HCT116 (cell line): ENCODE data around the gene KPNA2. TPM values are rescaled to one million over a fixed set of nuclear protein-coding genes. Genes with fewer than 3 reads are reported as not detected.
A peak's percentile ranks its signal among the peaks of the same experiment; 100 is the strongest.

Source experiments
- ATAC-seq: fragments of 200-7000 bp; cut with Tn5 transposase; 2 replicates; pipeline ENCODE4 v1.9.1; 2020; ENCODE audit warnings: mild to moderate bottlenecking, moderate library complexity
- BruUV-seq: library from RNA; stranded (reverse); fragments of 400-500 nt; replicated peaks from 2 replicates; lab custom pipeline; 2021; lab: Mats Ljungman, UMichigan
- CTCF ChIA-PET: fragments of 300-600 bp; sonication (Branson Sonifier 250); formaldehyde crosslinking; loops from one replicate; lab custom pipeline; 2021; ENCODE audit warnings: antibody characterized with exemption; lab: Charles Lee
- POLR2A ChIA-PET: fragments of 300-600, 350-600 bp; sonication (Branson Sonifier 250); formaldehyde crosslinking; loops from one replicate; lab custom pipeline; 2021; ENCODE audit warnings: antibody characterized with exemption; lab: Charles Lee
- RAD21 ChIA-PET, 2 experiments: fragments of 300-600 bp; sonication (Branson Sonifier 250); formaldehyde crosslinking; loops; one replicate each; lab custom pipeline; 2023; ENCODE audit warnings: low total read pairs in 2 of 2; ENCODE audit not compliant: uncharacterized antibody in 2 of 2, unreplicated experiment in 2 of 2, low non-redundant PET in 1 of 2; lab: Charles Lee
- DNase-seq: peaks from one replicate; pipeline ENCODE4 v3.0.0-alpha.2; 2010; ENCODE audit warnings: low read depth, low spot score
- H2AFZ ChIP-seq: fragments of 200-600 bp; shearing (Covaris generic), sonication (generic); 2 replicates; pipeline ENCODE4 v1.6.1; 2017; ENCODE audit warnings: low read depth, mixed run types, mixed read lengths, antibody characterized with exemption, low read length; ENCODE audit not compliant: poor library complexity, severe bottlenecking
- H3K27ac ChIP-seq: 2 replicates; pipeline ENCODE4 v1.5.1; 2012; ENCODE audit warnings: low read depth, low read length
- H3K27me3 ChIP-seq: fragments of 200-600 bp; sonication (generic); 2 replicates; pipeline ENCODE4 v1.6.1; 2016; ENCODE audit warnings: mixed run types, low read length, mixed read lengths; ENCODE audit not compliant: insufficient read depth
- H3K36me3 ChIP-seq, 2 experiments: fragments of 200-500 bp in 1 of 2; fragments of 200-600 bp in 1 of 2; sonication (Bioruptor generic) in 1 of 2; sonication (generic) in 1 of 2; 2 replicates each; pipeline versions ENCODE4 v1.5.1 to v1.6.1; 2014 to 2016; ENCODE audit warnings: low read length in 2 of 2, inconsistent platforms in 1 of 2, mixed read lengths in 1 of 2, mixed run types in 1 of 2; ENCODE audit not compliant: insufficient read depth in 2 of 2, control insufficient read depth in 1 of 2
- H3K4me1 ChIP-seq, 2 experiments: fragments of 200-600 bp in 1 of 2; sonication (generic) in 1 of 2; 2 replicates each; pipeline versions ENCODE4 v1.5.1 to v1.6.1; 2012 to 2017; ENCODE audit warnings: low read length in 2 of 2, inconsistent platforms in 1 of 2, mild to moderate bottlenecking in 1 of 2, mixed read lengths in 1 of 2, mixed run types in 1 of 2, moderate library complexity in 1 of 2; ENCODE audit not compliant: insufficient read depth in 2 of 2, control insufficient read depth in 1 of 2
- H3K4me2 ChIP-seq: fragments of 200-600 bp; sonication (generic); 2 replicates; pipeline ENCODE4 v1.6.1; 2017; ENCODE audit warnings: mixed run types, low read length, mixed read lengths
- H3K4me3 ChIP-seq, 2 experiments: fragments of 200-600 bp in 1 of 2; sonication (generic) in 1 of 2; replicated peaks in 1 of 2; 2 replicates each; pipeline ENCODE4 v1.5.1; 2011 to 2016; ENCODE audit warnings: low read length in 2 of 2, control low read depth in 1 of 2, low read depth in 1 of 2, mild to moderate bottlenecking in 1 of 2, mixed read lengths in 1 of 2, mixed run types in 1 of 2
- H3K79me2 ChIP-seq: fragments of 200-600 bp; sonication (generic); 2 replicates; pipeline ENCODE4 v1.6.1; 2017; ENCODE audit warnings: mild to moderate bottlenecking, mixed run types, low read length, moderate library complexity, mixed read lengths; ENCODE audit not compliant: insufficient read depth
- H3K9ac ChIP-seq: fragments of 200-600 bp; sonication (generic); 2 replicates; pipeline ENCODE4 v1.6.1; 2016; ENCODE audit warnings: low read length, mixed read lengths
- H3K9me2 ChIP-seq: fragments of 200-600 bp; sonication (generic), shearing (Covaris generic); 2 replicates; pipeline ENCODE4 v1.6.1; 2017; ENCODE audit warnings: mixed run types, mild to moderate bottlenecking, moderate library complexity; ENCODE audit not compliant: insufficient read depth
- H3K9me3 ChIP-seq, 2 experiments: fragments of 200-500 bp in 1 of 2; fragments of 200-600 bp in 1 of 2; sonication (Bioruptor generic) in 1 of 2; sonication (generic) in 1 of 2; 2 replicates each; pipeline ENCODE4 v1.6.1; 2014 to 2017; ENCODE audit warnings: low read length in 2 of 2, mixed read lengths in 2 of 2, inconsistent platforms in 1 of 2, low read depth in 1 of 2, mild to moderate bottlenecking in 1 of 2, mixed run types in 1 of 2, moderate library complexity in 1 of 2; ENCODE audit not compliant: control insufficient read depth in 1 of 2, insufficient read depth in 1 of 2
- H4K20me1 ChIP-seq: fragments of 200-600 bp; sonication (generic), shearing (Covaris generic); 2 replicates; pipeline ENCODE4 v1.6.1; 2017; ENCODE audit warnings: mixed run types, mild to moderate bottlenecking, moderate library complexity; ENCODE audit not compliant: insufficient read depth
- ATF3 ChIP-seq: IDR thresholded peaks from 2 replicates; pipeline ENCODE4 v1.6.1; 2012
- CEBPB ChIP-seq: IDR thresholded peaks from 2 replicates; pipeline ENCODE4 v1.6.1; 2012; ENCODE audit warnings: low read depth
- EGR1 ChIP-seq: IDR thresholded peaks from 2 replicates; pipeline ENCODE4 v1.6.1; 2012; ENCODE audit warnings: low read depth
- ELF1 ChIP-seq: IDR thresholded peaks from 2 replicates; pipeline ENCODE4 v1.6.1; 2012; ENCODE audit warnings: low read depth, borderline replicate concordance
- FOSL1 ChIP-seq: IDR thresholded peaks from 2 replicates; pipeline ENCODE4 v1.6.1; 2012; ENCODE audit warnings: low read depth
- JUND ChIP-seq: IDR thresholded peaks from 2 replicates; pipeline ENCODE4 v1.6.1; 2012
- MAX ChIP-seq: IDR thresholded peaks from 2 replicates; pipeline ENCODE4 v1.6.1; 2012
- POLR2A ChIP-seq: IDR thresholded peaks from 2 replicates; pipeline ENCODE4 v1.7.0; 2011; ENCODE audit warnings: borderline replicate concordance; ENCODE audit not compliant: insufficient read depth, insufficient read length; ENCODE audit errors: extremely low read depth
- POLR2AphosphoS5 ChIP-seq: IDR thresholded peaks from 2 replicates; pipeline ENCODE4 v1.6.1; 2011; ENCODE audit warnings: mild to moderate bottlenecking, low read depth, low read length, moderate library complexity
- RAD21 ChIP-seq: IDR thresholded peaks from 2 replicates; pipeline ENCODE4 v1.6.1; 2012; ENCODE audit warnings: low read depth, mild to moderate bottlenecking
- SIN3A ChIP-seq: IDR thresholded peaks from 2 replicates; pipeline ENCODE4 v1.6.1; 2012; ENCODE audit warnings: low read depth
- SRF ChIP-seq: IDR thresholded peaks from 2 replicates; pipeline ENCODE4 v1.6.1; 2012; ENCODE audit warnings: low read depth
- YY1 ChIP-seq: IDR thresholded peaks from 2 replicates; pipeline ENCODE4 v1.6.1; 2011; ENCODE audit warnings: low read length, low read depth, moderate library complexity, mild to moderate bottlenecking; ENCODE audit not compliant: insufficient replicate concordance; ENCODE audit errors: extremely low read depth
- ZBTB33 ChIP-seq: IDR thresholded peaks from 2 replicates; pipeline ENCODE4 v1.6.1; 2011; ENCODE audit warnings: mild to moderate bottlenecking, low read length, moderate library complexity; ENCODE audit not compliant: insufficient replicate concordance; ENCODE audit errors: extremely low read depth
- ZFX ChIP-seq: fragments of 450-650 bp; IDR thresholded peaks from 2 replicates; pipeline ENCODE4 v1.6.1; 2017
- ZNF274 ChIP-seq: fragments of 200-500 bp; sonication (Bioruptor generic); IDR thresholded peaks from 2 replicates; pipeline ENCODE4 v1.6.1; 2014; ENCODE audit warnings: mild to moderate bottlenecking, low read depth, low read length, inconsistent platforms
- intact Hi-C: fragments of 100-400 bp; cut with micrococcal nuclease; formaldehyde crosslinking; loops from 2 replicates; pipeline ENCODE4 v1.10.0; 2022
- total RNA-seq: library from RNA; stranded (reverse); gene quantifications from one replicate; pipeline ENCODE4 v1.2.1, GENCODE V29; 2021; ENCODE audit not compliant: unreplicated experiment

KPNA2 gene
- total RNA-seq, 1 experiment from 2014 or later: 330 TPM

- Histone ChIP-seq H3K9ac (peak overlapping the region; percentile 88), H2AFZ (peak overlapping the region; percentile 79), H3K9me2 (no peaks in the 10 kb centered on the region), H3K27me3 (no peaks in the 10 kb centered on the region), H4K20me1 (no peaks in the 10 kb centered on the region), H3K27ac (peak overlapping the region; percentile 99), H3K9me3 (no peaks in the 10 kb centered on the region), H3K79me2 (peaks cover 15% of the 10 kb centered on the region), H3K36me3 (peaks cover 0 to 3% of the 10 kb centered on the region in 2 experiments; a peak in 1 of 4 replicates), H3K4me3 (peak overlapping the region; percentile 74 to 98), H3K4me1 (peaks cover 9 to 27% of the 10 kb centered on the region in 2 experiments), H3K4me2 (peak overlapping the region; percentile 96)
- intact Hi-C loops: loop anchor here (5.0 kb wide), 1 partner anchor 109 kb away; no protein-coding TSS in a partner anchor
- DNase-seq: peak; percentile 81
- no TSS peak for BruUV-seq
- TF ChIP-seq MAX: no peak; the same call in 1 of the 2 replicates
- no peak for TF ChIP-seq CEBPB
- no peak for TF ChIP-seq EGR1
- TF ChIP-seq SIN3A: 0 out of 2 replicates have a peak, but pooled peaks have one; percentile 13
- TF ChIP-seq ZFX: no peak
- TF ChIP-seq SRF: no peak
- no peak for TF ChIP-seq ZBTB33
- no peak for TF ChIP-seq YY1
- TF ChIP-seq ELF1: no peak
- TF ChIP-seq ZNF274: no peak
- no peak for TF ChIP-seq RAD21
- peak; percentile 70 for TF ChIP-seq POLR2A
- TF ChIP-seq ATF3: no peak
- no peak for TF ChIP-seq FOSL1
- no peak for TF ChIP-seq JUND
- TF ChIP-seq POLR2AphosphoS5: peak; percentile 79
- peak; percentile 82 for ATAC-seq
- RAD21 ChIA-PET: no interaction called here
- CTCF ChIA-PET: no interaction called here
- POLR2A ChIA-PET: no interaction called here
Observed at GRCh38 chr17:67993153-67993997, 42.2 kb upstream of the KPNA2 start.
